GOT3 (cell line): ENCODE results near the gene KLRF2.
"Not testable (repeated sequence)": the region's sequence is repeated elsewhere in the genome, so short reads cannot be mapped to it uniquely, and the experiment has no call there.

ENCODE experiments used
- DNase-seq: peaks from one replicate; lab custom pipeline; 2025; ENCODE audit warnings: mixed read lengths; lab: John Stamatoyannopoulos, UW

Gene KLRF2, protein sequence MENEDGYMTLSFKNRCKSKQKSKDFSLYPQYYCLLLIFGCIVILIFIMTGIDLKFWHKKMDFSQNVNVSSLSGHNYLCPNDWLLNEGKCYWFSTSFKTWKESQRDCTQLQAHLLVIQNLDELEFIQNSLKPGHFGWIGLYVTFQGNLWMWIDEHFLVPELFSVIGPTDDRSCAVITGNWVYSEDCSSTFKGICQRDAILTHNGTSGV

DNA sequence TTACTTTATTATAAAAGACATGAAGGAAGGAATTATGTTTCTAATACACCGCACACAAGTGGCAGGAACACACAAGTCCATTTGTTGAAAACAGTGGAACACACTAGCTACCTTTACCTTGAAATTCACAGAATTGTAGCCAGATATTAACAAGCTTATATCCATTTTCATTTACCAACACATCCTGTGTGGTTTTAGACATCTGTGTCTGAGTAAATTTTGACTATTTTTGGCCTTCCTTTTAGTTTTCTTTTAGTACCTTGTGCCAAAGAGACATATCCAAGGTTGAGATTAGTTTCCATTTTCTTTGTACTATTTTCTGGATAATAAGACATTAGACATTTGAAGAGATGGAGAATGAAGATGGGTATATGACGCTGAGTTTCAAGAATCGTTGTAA, at the start of gene KLRF2:
KLRF2 (plus strand) TSS at position 244 of the 400 bp plus-strand sequence; CDS start at position 351, 107 bp downstream.
- no peak for DNase-seq

DNA sequence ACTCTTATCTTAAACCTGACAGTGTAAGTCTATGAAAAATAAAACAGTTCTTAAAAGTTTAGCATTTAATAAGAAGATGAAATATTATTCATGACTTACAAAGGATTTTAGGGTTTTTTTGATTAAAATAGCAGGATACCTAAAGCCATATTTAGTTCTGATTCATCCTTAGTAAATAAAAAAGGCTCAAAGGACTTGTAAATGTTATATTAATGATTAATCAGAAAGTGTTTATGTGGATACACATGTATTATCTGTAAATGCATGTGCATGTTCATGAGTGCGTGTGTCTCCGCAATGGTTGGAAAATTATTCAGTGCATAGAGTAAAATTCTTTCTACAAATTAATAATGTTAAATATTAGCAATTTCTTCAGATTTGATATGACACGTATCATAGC, 49.6 kb upstream of the KLRF2 start:
- DNase-seq, result no peak

DNA sequence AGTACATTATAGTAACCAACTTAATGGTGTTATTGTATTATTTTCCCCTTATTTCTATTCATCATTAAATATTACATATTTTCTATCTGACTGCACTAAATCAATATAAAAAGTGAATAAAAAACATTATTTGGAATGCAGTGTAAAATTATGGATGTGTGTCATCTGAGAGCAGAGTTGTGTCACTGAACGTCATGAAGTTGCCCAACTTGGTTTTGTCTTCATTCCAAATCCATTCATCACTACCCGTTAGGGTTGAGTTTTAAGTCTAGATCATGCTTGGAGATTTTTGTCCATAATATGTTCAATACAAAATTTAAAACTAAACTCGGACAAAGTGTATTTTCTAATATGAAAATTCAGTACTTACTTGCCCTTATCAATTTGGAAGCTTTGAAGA, 37.9 kb upstream of the KLRF2 start:
- no peak for DNase-seq

DNA sequence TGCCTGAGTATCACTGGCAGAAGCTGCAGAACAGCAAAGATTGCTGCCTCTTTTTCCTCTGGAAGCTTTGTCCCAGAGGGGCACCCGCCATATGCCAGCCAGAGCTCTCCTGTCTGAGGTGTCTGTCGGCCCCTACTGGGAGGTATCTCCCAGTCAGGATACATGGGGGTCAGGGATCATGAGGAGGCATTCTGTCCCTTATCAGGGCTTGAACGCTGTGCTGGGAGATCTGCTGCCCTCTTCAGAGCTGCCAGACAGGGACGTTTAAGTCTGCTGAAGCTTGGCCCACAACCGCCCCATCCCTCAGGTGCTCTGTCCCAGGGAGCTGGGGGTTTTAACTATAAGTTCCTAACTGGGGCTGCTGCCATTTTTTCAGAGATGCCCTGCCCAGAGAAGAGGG, 32.4 kb upstream of the KLRF2 start:
- DNase-seq, result no peak

DNA sequence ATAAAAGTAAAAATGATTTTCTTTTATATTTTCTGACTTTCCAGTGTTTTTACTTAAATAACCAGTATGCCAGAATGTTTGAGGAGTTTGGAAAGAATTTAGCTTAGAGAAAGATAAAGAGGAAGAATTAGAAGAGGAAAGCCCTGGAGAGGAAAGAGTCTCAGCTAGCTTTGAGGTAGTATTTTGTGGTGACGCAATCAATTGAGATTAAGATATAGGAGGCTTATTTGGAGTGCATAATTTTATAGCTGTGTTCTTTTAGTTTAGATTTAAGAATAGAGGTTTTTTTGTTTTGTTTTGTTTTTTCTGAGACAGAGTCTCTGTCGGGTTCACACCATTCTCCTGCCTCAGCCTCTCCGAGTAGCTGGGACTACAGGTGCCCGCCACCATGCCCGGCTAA, 30.2 kb upstream of the KLRF2 start:
- DNase-seq, result no peak

DNA sequence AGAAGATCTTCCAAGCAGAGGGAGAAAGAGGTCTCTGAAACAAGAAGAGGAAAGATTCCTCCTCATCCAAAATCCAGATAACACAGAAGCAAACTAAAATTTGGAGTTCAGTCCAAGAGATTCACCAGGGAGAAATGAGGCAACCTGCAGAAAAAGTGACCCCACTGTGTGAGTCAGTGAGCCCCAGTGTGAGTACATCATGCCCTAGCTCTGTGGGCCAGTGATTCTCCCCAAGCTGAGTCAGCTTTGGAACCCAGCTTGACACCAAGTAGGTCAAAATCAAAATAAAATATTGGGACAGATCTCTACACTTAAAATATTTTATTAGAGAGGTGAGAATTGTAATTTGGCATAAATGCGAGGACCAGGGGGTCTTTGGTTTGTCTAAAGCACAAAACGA, 29.4 kb upstream of the KLRF2 start:
- no peak for DNase-seq

DNA sequence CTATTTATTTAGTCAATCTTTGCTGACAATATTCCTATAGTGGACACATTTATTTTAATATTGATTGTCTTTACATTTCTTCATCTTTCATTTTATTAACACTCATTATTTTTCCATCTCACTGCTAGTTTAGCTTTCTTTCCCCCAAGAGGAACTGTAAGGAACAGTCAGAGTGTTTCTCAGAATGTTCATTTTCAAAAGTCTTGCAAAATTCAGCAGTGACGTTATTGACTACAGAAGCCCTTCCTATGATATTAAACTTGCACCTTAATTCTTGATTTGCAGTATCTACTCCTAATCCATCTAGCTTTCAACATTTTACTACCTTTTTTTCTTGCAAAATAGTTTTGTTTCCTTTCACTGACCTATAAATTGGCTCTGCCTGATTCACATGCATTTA, 25.1 kb upstream of the KLRF2 start:
- DNase-seq, result no peak

DNA sequence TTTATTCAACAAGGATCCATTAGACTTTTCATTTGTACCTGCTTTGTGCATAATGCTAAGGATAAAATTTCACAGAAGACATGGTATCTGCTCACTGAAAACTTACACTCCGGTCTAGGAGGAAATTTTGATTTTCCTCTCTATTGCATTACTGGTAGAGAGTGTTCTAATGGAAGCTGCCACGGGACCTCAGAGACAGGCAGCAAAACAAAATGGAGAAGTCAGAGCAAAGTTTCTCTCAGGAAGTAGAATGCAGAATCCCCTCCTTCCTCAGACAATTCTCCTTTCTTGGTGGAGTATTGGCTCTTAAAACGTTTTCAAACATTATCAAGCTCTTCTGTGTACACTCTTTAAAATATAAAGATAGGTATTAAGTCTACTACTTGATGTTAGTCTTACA, 24.4 kb upstream of the KLRF2 start:
- no peak for DNase-seq

DNA sequence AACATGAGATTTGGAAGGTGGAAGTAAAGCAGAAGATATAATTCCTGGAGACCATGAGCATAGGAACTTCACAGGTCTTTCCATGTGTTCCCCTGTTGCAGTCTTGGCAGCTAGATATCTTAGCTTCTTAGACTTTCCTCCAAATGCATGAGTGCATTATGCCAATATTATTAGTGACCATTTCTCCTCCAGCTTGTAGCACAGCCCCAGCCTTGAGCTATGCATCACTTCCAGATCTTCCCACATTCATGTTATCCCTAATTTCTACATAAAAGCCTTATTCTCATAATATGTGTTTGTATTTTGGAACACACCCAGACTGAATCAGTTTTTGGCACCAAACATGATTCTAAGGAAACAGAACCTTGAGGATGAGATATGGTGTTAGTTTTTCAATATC, 23.2 kb upstream of the KLRF2 start:
- DNase-seq, result no peak

DNA sequence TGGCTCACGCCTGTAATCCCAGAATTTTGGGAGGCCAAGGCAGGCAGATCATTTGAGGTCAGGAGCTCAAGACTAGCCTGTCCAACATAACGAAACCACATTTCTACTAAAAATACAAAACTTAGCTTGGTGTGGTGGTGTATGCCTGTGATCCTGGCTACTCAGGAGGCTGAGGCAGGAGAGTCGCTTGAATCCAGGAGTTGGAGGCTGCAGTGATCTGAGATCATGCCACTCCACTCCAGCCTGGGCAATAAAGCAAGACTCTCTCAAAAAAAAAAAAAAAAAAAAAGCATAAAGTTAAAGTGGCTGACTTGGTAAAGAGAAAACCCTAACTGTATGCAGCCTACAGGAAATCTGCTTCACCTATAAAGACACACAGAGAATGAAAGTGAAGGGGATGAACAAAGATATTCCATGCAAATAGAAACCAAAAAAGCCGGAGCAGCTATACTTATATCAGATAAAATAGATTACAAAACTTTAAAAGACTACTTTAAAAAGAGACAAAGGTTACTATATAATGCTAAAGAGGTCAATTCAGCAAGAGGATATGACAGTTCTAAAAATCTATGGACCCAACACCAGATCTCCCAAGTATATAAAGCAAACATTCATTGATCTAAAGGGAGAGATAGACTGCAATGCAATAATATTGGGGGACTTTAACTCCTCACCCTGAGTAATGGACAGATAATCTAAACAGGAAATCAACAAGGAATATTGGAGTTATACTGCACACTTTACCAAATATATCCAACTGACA, 16.2 kb upstream of the KLRF2 start:
- no peak for DNase-seq

DNA sequence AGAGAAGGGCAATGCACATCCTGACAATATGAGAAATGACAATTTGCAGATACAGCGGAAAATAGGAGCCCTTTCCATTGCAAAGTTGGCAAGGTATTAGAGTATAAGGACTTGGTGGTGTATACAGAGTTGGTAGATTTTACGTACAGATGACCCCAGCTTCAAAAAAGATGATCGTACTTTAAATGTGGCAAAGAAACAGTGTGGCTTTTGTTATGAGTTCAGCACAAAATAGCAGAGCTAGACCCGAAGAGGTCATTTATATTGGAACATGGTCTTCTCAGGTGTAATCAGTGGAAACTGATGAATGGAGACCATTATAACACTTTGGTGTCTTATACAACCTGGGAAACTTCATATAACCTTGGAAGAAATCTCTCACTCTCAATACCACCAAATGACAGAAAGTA, 14.4 kb upstream of the KLRF2 start:
- no peak for DNase-seq

DNA sequence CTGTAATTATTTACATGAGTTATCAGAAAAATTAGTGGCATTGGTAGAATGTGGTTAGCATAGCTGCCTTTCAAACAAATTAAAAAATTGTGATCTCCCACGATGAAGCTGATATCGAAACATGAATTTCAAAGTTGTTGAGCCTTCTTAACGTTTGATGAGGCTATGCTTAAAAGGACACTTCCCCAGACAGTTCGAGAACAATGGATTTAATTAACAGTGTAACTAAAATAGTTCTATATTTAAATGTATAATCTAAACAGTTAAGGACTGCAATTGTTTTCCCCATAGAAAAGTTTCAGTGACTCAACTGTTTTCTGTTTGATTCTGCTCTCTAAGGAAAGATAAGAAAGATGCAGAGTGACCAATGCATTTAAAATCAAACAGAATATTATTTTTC, 13.8 kb upstream of the KLRF2 start:
- DNase-seq, result no peak

DNA sequence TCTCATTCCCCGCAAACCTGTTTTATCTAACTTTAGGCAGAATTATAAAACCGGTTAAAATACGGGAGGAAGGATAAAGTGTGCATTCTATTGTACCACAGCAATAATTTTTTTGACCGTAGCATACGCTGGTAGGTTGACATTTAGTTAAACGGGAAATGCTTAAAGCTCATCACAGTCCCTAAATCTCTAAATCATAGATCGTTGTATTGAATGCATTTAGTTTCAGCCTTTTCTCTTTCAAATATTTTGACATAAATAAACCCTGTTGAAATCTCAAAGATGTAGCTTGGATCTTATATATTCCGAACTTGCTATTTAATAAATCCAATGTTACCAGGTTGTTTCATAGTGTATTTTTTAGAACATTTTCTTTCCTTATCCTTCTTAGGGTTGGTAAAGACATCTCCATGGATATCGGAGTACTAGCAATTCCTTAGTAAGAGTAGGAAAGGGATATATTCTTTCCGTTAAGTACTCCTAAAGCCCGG, 12.9 kb upstream of the KLRF2 start:
- DNase-seq, result no peak

DNA sequence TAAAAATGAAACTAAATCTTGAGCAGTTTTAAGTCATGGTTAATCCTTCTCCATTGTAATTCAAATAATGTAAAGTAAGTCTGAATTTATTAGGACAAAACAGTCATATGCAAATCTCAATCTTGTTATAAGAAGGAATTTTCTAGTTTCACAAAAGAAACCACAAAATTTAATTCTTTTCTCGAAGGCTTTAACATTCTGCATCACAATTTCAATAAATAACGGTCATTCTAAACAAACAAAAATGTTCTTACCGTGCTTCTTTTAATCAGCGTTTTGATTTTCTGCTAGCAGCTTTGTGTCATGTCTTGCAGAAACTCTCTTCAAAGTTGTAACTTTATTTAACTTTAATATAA, 12.4 kb upstream of the KLRF2 start:
- no peak for DNase-seq

DNA sequence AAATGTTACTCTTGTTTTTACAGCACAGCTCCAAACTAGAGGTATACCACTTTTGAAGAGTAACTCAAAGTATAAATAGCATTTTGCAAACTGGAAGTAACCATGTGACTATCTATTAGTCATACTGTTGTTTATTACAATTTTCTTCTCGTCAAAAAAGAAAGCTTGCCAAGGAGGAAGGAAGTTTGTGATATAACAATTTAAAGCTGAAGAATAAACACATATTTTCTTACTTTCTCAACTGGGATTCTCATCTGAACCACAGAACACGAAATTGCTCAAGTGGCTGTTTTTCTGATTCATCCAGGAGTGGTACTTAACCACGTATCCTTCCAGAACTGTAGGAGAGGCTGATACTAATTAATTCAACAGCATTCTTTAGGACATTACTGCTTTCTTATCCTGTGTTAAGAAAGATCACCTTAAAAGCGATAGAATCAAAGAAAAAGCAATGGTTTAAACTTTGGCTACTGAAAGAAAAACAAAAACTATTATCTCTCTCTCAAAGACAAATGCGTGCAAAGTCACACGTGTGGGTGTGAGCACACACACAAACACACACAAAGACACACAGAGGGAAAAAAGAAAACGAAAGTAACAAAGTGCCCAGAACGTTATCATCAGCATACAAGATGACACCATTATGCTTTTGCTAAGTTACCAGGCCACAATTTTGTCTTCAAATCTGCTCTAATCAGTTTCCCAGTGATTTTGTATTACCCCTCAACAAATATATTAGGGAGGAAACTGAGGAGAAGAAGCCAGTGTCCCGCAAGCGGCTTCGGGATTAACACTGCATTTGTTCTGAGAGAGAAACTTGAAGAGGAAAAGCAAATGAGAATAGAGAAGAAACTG, 11.8 kb upstream of the KLRF2 start, which contains the start of gene CLEC2B:
CLEC2B (minus strand) TSS at position 48 of the 855 bp plus-strand sequence.
- no peak for DNase-seq

DNA sequence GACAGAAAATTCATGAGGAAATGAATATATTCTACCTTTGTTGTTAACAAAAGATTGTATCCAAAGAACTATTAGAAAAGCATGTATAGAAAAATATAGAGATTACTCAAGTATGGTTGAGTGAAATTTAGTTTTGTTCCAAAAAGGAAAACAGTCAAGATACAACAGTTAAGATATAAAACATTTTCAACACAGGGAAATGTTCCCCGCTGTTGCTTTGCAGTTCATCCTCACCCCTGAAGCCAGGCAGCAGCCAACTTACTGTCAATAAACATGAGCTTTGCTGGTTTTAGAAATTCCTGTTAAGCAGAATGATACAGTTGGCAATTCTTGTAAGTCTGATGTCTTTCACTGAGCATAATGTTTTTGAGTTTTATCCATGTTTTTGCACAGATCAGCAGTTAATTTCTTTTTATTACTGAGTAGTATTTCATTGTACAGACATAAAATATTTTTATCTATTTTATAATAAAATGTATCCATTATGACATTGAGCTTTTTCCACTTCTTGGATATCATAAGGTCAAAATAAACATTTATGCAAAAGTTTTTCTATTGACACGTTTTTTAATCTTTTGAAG, 10.9 kb upstream of the KLRF2 start:
- DNase-seq, result no peak

DNA sequence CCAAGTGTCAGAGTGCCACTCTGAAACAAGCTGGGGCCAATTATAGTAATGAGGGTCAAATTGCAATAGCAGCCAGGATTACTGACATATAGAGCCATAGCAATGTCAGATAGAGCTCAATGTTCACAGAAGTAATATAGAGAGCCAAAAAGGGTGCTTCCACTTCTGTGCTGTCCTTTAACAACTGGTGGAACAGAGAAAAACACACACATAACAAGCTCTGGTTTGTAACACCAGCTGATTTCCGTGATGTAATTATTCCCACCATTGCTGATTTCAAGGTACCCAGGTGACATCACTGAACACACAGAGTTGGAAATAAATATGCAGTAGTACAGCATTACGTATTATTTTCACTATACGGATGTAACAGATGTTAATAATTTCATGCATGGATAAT, 9.1 kb upstream of the KLRF2 start:
- DNase-seq, result no peak

DNA sequence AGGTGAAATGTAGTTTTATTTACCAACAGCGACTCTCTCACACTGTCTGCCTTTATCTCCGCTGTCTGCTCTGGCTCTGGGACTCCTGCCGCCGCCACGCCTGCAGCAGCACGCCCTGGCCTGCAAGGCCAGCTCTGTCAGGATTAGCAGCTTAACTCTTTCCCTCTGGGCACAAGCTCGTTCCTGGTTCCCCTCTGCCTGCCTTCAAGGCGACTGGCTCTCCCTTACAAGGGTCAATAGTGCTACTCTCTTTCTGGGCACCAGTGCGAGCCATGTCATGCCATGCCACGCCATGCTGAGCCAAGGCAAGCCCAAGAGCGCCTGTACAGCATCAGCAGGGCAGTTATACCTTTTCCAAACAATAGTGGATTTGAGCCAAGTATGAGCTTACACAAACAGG, 8.5 kb upstream of the KLRF2 start:
- DNase-seq, result no peak

DNA sequence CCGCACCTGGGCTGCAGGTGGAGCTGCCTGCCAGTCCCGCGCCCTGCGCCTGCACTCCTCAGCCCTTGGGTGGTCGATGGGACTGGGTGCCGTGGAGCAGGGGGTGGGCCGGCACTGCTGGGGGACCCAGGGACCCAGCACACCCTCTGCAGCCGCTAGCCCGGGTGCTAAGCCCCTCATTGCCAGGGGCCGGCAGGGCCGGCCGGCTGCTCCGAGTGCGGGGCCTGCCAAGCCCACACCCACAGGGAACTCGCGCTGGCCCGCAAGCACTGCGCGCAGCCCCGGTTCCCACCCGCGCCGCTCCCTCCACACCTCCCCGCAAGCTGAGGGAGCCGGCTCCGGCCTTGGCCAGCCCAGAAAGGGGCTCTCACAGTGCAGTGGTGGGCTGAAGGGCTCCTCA, 5.2 kb upstream of the KLRF2 start:
- DNase-seq, result not testable (repeated sequence)

DNA sequence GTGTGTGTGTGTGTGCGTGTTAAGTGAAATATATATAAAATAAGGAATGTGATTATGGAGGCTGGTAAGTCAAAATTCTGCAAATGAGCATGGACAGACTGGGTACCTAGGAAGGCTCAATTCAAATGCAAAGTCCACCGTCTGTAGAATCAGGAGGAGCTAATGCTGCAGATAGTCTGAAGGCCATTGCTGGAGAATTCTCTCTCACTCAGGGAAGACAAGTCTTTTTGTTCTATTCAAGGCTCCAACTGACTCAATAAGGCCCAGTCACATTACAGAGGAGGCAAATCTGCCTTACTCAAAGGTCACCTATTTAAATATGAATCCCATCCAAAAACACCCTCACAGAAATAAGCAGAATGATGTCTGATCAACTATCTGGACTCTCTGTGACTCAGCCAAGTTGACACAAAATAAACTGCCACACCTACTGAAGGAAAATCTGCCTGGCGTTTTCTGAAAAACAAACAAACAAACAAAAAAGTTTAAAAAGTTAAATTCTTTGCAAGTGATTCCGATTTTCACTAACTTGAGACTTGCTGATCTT, 684 bp upstream of the KLRF2 start:
- DNase-seq, result no peak

DNA sequence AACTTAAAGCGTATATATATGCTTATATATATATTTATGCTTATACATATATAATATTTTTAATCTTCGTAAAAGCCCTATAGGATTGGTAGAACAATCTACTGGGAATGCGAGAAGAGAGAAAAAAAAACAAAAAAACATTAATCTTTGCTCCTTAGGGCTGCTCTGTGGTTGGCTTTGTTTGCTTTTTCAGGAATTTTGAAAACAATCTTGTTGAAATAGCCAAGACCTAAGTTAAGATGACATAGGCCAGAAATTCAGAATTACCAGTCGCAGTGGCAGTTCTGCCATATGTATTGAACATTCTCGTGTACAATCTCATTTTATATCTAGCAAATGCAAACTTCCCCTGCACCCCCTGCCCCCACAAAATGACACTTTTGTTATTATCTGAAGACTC, 699 bp downstream of the KLRF2 start:
- no peak for DNase-seq

DNA sequence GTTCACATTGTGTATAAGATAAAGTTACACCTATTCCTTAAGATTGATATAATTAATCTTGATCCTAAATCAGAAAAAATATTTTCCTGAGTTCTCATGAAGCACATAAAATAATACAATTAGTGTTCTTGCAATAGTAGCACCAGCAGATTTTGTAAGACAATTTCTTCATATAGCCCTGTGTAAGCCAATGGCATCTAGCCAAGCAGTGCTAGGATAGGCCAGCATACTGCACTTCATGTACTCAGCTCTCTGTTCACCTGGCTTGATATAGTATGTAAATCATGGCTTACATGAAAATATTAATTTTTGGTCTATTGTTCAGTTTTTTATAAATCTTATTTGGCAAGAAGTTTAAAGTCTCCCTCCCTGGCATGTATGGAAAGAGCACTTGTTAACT, 1.9 kb downstream of the KLRF2 start:
- no peak for DNase-seq
